Skin of body (tissue), 2 donors: ENCODE results near the gene MGA. TPM values are rescaled to one million over a fixed set of nuclear protein-coding genes. Genes with fewer than 3 reads are reported as not detected.
A peak's percentile ranks its signal among the peaks of the same experiment; 100 is the strongest.

ENCODE experiments used
- DNase-seq: peaks from one replicate; lab custom pipeline; 2025; lab: John Stamatoyannopoulos, UW
- total RNA-seq: library from RNA; depleted of rRNA; stranded (reverse); fragments of >200 nt; gene quantifications from one replicate; pipeline ENCODE4 v1.2.3, GENCODE V29; 2014

The MGA gene
- total RNA-seq, 1 donor from 2014 or later = 48.0 TPM

DNA sequence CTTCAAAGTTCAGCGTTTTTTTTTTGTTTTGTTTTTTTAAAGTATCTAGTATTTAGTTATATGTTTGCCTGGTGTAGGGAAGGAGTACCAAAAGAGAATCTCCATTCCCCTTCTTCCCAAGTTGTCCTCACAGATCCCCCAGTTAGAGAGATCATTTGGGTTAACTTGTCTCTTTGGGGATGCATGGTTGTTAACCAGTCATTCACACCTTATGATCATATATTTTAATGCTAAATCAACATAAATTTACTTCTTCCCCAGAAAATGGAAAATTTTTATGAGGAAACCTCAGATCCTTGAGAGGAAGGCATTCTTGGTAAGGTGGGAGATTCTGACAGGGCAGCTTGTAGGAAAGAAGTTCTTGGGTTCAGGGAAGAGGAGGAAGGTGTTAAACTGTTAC is 1.5 kb upstream of the MGA start:
- DNase-seq = no peak

DNA sequence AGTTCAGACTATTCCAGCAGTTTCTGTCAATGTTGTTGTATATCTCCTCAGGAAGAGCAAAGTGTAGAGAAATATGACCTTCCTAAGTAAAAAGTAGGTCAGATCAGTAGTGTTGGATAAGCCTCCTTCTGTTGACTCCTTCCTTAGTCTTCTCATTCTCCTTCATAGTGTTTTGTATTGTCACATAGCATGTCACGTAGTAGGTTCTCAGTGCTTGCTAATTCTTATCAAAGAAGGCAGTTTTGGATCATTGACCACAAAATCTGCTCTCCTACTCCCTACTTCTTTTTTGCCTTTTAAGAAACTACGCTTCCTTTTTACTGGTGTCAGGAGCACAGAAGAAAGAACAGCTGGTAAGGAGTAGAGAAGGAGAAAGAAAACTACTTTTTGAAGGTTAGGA is 1.0 kb upstream of the MGA start:
- DNase-seq = no peak

DNA sequence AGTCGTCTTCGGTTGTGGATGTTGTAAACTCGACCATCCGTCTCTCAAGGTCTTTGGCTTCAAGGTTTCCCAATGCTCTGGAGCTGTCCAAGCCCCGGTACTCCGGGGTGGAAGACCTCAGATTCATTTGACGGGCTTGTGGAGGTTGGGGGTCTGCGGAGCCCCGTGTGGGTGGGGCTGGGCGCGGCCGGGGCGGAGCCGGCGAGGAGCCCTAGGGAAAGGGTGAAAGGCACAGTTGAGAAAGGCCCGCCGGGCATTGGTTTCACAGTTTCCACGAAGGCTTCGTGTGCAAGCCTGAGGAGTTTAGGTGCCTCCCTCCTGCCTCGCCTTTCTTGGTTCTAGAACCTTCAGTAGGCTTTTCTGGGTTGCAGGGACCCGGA is 360 bp upstream of the MGA start:
- DNase-seq = no peak

DNA sequence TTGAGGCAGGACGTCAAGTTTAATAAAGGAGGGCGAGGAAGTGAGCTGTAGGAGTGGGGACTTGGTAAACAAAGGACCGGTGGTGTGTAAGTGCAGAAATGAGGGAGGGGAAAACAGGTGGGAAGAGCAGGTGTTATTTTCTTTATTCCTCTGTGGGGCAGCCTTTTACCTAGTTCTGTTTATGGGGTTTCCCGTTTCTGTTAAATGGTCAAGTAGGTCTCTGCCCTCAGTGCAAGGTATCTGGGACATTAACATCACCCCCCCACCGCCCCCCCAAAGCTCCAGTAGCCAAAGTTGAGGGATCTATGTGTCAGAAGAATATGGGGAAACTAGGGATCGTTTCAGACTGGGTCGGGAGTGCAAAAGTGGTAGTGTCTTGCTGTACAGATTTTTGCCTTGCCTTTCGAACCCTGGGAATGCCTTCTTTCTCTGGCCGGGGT is 893 bp downstream of the MGA start:
- no peak for DNase-seq

- DNase-seq = peak; percentile 50
Measured at GRCh38 chr15:41661518-41662225, 1.5 kb downstream of the MGA start.

GRCh38 chr15:41666353-41666920 is 6.2 kb downstream of the MGA start:
- no peak for DNase-seq

DNA sequence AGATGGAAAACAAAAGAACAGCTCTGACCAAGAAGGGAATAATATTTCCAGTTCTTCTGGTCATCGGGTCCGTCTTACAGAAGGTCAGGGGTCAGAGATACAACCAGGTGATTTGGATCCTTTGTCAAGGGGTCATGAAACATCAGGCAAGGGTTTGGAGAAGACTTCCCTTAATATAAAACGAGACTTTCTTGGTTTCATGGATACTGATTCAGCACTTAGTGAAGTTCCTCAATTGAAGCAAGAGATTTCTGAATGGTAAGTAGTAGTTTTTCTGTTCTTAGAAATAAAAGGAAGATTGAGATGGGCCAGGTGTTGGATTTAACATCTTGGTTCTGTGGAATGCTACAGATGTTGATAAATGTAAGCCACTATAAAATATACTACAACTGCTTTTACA is 9.5 kb downstream of the MGA start:
- no peak for DNase-seq

GRCh38 chr15:41671656-41672648 is 11.7 kb downstream of the MGA start:
- no peak for DNase-seq

GRCh38 chr15:41675337-41675736 is 15.1 kb downstream of the MGA start:
- DNase-seq = no peak

DNA sequence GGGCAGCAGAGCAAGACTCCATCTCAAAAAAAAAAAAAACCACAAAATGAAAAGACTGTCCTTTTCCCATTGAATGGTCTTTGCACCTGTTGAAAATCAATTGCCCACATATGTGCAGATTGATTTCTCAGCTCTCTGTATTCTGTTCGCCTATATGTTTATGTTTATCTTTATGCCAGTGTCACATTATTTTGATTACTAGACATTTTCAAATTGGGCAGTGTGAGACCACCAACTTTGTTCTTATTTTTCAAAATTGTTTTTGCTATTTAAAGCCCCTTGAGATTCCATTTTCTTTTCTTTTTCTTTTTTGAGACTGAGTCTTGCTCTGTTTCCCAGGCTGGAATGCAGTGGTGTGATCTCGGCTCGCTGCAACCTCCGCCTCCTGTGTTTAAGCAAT is 18.5 kb downstream of the MGA start:
- DNase-seq = no peak

DNA sequence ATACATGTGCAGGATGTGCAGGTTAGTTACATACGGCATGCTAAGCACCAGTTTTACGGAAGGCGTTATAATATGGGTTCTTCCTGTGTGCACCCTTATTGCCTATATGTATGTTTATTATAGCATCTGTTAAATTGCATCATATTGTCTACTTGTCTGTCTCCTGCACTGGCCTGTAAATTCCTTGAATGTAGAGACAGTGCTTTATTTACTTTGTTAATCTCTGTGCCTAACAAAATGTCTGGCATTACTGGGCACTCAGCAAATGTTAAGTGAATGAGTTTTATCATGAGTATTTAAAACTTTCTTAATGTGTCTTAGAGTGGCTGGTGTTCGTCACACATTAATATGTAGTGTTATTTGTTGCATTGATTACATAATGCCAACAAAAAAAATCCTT is 23.8 kb downstream of the MGA start:
- DNase-seq = no peak

- no peak for DNase-seq
Measured at GRCh38 chr15:41688671-41689070, 28.5 kb downstream of the MGA start.

DNA sequence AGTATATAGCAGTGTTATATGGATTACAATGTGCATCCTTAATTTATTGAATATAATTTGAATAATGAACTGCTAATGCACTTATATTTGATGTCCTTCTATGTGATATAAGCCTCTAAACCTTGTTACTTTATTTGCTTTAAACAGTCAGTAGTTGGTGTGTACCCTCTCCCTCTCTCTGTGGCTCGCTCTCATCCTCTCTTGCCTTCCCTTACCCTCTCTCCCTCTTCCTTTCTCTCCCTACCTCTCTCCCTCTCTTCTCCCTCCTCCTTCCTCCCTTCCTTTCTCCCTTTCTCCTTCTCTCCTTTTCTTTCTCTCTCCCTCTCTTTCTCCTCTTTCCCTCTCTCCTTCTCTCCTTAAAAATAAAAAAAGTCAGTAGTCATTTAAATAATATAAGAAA is 28.9 kb downstream of the MGA start:
- DNase-seq = no peak

GRCh38 chr15:41689834-41690233 is 29.6 kb downstream of the MGA start:
- no peak for DNase-seq

GRCh38 chr15:41690636-41691035 is 30.4 kb downstream of the MGA start:
- no peak for DNase-seq

DNA sequence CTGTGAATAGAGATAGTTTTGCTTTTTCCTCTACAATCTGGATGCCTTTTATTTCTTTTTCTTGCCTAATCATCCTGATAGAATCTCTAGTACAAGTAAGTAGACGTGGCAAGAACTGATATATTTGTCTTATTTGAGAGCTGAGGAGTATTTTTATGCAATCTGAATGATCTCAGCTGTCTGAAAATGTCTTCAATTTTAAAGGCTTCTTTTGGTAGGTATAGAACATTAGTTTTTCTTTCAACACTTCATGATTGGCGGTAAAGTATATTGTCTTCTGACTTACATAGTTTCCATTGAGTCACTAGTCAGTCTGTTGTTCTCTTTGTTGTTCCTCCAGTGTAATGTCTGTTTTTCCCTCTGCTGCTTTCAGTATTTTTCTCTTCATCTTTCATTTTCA is 31.3 kb downstream of the MGA start:
- no peak for DNase-seq

DNA sequence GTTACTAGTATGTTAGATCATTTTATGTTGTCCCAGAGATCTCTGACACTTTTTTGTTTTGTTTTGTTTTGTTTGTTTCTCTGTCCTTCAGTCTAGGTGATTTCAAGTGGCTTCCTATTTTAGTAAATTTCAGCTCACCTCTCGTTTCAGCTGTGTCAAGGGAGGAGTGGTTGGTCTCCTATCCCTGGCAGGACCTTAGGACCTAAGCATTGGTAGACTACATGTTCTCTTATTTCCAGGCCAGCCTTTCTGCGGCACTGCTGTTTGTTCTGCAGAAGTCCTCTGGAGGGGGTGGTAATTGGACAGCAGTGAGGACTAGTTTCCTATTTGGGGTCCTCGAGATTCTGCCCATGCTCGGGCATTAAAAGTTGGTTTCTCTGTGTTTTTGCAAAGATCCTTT is 31.8 kb downstream of the MGA start:
- no peak for DNase-seq

GRCh38 chr15:41693757-41694156 is 33.6 kb downstream of the MGA start:
- DNase-seq = no peak

DNA sequence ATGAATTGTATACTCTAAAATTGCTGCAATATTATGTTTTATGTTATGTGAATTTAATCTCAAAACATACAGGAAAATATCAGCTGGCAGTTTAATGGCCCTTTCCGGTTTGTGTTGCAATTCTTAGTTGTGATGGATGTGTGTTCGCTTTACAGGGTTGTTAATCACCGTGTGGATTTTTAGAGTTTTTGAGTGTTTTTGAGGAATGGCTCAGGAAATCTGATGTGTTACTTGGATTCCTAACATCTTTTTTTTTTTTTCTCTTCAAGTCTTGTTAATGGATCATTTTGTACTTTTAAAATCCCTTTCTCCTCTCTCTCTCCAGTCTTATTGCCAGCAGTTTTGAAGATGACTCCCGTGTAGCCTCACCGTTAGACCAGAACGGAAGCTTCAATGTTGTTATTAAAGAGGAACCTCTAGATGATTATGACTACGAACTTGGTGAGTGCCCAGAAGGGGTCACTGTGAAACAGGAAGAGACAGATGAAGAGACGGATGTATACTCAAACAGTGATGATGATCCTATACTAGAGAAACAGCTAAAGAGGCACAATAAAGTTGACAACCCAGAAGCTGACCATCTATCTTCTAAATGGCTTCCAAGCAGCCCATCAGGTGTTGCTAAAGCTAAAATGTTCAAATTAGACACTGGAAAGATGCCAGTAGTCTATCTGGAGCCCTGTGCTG is 35.7 kb downstream of the MGA start:
- DNase-seq = no peak

DNA sequence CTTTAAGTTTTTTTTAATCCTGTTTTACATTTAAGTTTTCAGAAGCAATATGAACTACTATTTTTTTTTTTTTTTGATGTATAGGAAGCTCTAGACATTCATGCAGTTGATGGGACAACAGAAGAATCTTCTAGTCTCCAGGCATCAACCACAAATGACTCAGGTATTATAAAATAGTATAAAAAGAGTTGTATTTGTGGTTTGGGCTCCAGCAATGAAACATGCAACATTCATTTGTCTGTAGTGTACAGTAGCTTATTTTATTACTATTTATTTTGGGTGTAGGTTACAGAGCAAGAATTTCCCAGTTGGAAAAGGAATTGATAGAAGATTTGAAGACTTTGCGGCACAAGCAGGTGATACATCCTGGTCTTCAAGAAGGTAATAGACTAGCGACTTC is 38.6 kb downstream of the MGA start:
- no peak for DNase-seq

GRCh38 chr15:41703120-41703519 is 42.9 kb downstream of the MGA start:
- DNase-seq = no peak

- no peak for DNase-seq
Measured at GRCh38 chr15:41713047-41713446, 52.8 kb downstream of the MGA start.
